GM19397 (cell line): ENCODE data around the gene DNAI1.
"Not testable (repeated sequence)": the region's sequence is repeated elsewhere in the genome, so short reads cannot be mapped to it uniquely, and the experiment has no call there.

ENCODE experiments used
- ATAC-seq: cut with Tn5 transposase; IDR thresholded peaks from one replicate; pipeline ENCODE4 v1.9.1; 2021; ENCODE audit warnings: mild to moderate bottlenecking, moderate library complexity; ENCODE audit not compliant: unreplicated experiment

The DNAI1 gene

DNA sequence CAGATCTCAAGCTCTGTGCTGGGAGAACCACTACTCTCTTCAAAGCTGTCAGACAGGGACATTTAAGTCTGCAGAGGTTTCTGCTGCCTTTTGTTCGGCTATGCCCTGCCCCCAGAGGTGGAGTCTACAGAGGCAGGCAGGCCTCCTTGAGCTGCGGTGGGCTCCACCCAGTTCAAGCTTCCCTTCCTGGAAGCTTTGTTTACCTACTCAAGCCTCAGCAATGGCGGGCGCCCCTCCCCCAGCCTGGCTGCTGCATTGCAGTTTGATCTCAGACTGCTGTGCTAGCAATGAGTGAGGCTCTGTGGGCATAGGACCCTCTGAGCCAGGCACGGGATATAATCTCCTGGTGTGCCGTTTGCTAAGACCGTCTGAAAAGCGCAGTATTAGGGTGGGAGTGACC, 73.4 kb downstream of the DNAI1 start:
- ATAC-seq = not testable (repeated sequence)

DNA sequence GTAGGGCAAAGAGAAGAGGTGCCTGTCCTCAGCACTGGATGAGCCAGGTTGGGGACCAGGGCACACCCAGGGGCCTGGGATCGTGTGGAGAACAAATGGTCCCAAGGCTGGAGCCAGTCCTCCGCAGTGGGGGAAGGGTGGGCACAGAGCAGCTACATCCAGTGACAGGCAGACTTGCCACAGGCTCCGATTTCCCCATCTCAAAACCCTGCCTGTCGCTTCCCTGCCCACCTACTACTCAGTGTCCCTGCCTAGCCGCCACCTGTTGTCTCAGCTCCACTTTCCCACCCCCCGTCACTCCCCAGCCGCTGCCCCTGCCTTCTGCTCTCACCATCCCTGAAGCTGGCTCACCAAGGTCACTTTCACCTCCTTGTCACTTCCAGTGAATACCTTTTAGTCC, 78.1 kb downstream of the DNAI1 start:
- no peak for ATAC-seq

DNA sequence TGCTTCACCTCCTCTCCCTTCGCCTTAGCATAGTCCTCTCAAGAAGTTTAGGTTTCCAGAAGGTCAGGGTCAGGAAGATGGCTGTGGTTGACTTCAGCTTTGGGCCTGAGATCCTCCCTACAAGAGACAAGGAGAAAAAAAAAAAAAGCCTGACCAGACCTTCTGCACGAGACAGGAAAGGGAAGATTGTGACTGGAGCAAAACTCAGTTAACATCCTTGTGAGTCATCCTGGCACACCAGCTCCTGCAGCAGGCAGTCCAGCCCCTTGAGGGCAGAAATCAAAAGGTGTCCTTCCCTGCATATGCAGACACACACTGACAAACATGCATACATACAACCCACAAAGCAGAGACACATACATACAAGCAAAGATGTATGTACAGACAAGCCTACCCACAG, 82.2 kb downstream of the DNAI1 start:
- ATAC-seq = no peak

DNA sequence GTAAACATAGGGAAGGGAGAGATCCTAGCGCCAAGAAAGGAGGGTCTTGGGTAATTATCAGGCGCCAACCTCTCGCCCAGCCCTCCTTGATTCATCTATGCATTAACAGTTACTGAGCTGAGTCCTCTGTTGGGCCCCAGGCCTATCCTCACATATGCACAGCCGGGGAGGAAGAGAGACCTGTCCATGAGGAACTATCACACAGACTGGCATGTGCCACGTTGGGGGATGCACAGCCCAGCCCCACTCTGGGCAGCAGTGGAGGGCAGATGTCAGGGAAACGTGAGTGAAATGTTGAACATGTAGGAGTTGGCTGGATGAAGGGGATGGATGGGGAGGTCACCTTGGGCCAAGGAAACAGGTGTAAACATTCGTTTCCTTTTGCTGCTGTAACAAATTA, 82.9 kb downstream of the DNAI1 start:
- no peak for ATAC-seq

DNA sequence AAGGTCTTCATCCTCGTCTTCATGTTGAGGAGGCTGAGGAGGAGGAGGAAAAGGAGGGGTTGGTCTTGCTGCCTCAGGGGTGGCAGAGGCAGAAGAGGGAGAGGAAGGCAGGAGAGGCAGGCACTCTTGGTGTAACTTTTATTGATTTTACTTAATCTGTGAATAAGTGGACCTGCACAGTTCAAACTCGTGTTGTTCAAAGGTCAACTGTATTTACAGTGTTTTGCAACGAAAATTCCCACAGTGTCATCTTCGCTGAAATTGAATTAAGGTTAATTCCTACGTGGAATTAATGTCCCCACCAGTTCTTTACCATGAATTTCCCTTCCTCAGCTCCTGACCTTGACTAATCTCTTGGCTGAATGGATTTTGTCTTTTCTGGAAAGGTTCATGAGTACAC, 85.4 kb downstream of the DNAI1 start:
- no peak for ATAC-seq

DNA sequence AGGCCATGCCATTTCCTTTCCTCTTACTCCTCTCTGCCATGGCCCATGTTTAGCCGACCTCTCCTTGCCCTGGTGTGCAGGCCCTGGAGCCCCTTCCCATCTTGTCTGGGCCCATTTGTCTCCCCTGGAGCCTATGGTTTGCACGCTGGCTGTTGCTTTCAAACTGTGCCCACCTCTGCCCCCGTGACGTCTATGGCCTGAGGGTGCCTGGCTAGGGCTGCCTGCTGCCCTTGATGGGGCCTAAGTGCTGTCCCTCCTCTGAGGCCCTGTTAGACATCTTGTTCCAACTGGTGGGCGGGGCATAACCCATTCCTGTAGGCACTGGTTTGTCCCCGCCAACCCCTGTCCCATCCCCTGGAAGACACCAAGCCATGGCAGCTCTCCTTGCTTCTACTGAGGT, 86.9 kb downstream of the DNAI1 start:
- ATAC-seq = no peak

DNA sequence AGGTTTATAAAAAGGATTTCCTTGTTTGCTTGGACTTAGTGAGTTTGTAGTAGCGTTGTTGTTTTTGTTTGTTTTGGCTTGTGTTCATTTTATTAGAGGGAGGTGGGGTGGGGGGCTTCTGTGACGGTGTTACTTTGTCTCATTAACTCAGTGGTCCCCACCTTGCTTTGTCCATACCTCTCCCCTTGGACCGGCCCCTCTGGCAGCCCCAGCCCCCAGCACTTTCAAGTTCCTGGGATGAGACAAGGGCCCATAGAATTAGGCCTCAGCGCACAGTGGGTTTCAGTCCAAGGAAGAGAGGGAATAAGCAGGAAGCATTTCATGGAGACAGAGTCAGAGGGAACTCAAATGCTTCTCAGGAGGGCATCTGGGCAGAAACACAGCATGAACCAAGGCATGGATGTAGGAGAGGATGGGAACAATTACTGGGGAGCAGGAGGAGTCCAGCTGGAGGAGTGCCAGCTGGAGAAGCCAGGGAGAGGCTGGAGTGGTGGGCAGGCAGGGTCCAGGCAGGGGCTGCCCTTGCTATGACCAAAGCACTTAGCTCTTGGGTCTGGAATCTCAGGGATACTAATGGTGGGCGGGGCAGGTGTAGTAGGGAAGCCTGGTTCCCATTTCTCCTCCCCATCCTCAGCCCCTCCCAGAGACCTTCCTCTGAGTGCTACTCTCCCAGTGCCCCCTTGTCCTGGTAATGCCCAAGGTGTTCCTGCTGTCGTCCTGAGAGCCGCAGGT, 87.7 kb downstream of the DNAI1 start:
- ATAC-seq = no peak

DNA sequence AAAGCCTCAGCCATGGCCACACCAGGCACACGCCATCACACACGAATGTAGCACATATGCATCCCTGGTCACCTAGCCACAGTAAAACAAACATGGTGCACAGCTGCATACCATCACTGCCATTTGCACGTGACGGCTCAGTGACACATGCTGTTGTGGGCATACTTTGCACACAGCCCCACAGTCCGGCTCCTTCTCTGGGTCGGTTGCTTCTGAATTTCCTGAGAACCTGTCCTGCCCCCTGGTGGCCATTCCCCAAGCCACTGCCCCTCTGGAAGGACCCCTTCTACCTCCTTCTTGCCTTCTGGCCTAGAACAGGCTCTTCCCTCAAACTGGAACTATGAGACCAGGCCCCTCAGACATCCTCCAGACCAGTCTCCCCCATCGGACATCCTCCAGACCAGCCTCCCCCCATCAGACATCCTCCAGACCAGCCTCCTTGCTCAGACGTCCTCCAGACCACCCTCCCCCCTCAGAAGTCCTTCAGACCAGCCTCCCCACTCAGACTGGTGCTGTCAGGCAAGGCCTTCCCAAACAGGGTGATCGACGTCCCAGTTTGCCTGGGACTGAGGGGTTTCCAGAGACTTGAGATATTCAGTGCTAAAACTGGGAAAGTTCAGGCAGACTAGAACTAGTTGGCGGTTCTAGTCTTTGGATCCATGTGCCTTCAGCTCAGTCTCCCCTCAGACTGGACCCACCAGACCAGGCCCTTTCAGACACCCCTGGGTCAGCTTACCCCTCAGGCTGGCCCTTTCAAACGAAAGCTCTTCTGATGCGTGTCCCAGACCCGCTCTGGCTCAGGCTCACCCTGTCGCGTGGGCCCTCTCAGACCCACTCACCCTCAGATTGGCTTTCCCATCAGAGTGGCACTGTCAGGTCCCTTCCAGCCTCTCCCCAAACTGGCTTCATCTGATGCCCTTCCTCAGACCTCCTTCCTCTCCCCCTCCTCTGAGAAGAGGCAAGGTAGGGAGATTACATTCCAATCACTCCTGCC, 88.5 kb downstream of the DNAI1 start:
- ATAC-seq = no peak

DNA sequence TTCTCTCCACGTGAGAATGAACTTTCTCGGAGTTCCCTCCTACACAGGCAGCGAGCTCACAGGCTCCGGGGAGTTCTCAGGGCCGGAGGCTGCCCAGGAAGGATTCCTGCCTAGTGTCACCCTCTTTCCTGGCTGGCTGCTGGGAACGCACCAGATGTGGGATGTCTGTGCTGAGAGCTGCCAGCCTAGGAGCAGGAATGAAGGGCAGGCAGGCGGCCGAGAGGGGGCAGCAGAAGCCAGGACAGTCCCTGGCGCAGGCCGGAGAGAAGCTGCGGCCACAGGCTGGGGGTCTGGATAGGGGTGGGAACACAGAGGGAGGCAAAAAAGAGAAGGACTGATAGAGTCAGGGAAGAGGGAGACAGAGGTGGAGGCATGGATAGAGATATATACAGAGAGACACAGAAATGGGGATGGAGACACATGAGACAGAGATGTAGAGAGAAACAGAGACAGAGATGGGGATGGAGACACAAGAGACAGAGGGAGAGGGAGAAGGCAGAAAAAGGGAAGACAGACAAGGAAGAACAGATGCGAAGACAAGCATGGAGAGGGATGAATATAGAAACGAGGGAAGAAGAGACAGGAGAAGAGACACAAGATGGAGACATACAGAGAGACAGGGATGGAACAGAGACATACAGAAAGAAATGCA, 89.5 kb downstream of the DNAI1 start:
- ATAC-seq = no peak

DNA sequence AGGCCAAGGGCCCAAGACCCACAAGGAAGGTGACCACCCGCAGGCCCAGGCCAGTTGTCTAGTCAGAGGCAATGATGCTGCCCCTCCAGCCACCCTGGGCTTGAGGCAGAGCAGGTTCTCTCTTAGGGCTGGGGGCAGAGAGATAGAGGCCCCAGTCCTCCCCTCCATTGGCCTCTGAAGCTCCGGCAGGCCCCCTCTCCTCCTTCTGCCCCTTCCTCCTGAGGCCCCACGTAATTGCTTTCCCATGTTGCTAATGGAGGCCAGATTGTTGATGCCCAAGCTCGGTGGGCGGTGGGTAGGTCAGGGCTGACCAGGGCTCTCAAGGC, 90.8 kb downstream of the DNAI1 start:
- no peak for ATAC-seq

DNA sequence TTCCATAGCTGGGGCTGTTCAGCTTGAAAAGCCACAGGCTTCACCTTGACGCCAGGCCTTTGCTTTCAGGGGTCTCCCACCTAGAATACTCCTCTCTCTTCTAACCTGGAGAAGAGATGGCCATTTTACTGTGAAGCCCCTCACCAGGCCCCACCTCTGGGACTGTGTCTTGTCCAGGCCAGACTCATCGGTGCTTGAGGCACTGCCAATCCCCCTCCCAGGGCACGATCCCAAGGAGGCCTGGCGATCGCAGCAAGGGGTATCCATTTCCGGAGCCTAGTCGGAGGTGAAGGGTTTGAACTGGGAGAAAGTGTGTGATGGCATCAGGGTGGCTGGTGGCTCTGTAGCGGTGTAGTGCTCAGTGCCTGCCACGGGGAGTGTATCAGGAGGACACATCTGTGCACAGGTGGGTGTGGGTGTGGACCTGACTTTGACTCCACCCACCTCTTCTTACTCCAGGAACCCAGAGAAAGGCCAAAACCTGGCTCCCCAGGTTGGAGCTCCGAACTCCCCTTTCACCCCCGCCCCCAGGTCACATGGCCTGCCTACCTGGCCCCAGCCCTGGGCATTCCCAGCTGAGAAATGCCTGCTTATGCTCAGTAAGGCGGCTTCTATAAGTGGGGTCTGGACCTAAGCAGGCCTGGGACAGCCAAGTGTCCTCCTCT, 91.5 kb downstream of the DNAI1 start:
- ATAC-seq = no peak

DNA sequence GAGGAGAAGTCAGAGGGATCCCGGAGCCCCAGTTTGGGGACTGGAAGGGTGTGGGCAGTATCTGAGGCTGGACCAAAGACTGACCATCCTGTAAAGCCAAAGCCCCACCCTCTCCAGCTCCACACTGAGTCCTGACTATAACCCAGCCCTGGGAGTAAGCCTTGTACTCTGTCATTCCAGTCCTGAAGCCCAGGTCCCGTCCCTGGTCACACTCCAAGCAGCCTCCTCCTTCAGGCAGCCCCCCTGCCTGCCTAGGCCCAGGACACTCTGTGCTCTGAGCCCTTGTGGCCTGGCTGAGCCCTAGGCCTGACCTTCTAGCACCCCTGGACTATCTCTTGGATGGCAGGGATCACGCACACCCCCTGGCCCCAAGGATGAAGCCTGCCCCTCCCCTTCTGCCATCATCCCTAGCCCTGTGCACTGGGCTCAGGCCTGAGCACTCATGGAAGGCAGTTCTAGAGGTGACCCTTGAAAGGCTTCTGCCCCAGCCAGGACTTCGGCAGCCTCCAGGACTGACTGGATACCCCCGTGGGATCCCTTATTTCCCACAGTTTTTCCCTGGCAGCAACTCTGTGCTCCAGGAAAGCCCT, 92.2 kb downstream of the DNAI1 start:
- no peak for ATAC-seq

DNA sequence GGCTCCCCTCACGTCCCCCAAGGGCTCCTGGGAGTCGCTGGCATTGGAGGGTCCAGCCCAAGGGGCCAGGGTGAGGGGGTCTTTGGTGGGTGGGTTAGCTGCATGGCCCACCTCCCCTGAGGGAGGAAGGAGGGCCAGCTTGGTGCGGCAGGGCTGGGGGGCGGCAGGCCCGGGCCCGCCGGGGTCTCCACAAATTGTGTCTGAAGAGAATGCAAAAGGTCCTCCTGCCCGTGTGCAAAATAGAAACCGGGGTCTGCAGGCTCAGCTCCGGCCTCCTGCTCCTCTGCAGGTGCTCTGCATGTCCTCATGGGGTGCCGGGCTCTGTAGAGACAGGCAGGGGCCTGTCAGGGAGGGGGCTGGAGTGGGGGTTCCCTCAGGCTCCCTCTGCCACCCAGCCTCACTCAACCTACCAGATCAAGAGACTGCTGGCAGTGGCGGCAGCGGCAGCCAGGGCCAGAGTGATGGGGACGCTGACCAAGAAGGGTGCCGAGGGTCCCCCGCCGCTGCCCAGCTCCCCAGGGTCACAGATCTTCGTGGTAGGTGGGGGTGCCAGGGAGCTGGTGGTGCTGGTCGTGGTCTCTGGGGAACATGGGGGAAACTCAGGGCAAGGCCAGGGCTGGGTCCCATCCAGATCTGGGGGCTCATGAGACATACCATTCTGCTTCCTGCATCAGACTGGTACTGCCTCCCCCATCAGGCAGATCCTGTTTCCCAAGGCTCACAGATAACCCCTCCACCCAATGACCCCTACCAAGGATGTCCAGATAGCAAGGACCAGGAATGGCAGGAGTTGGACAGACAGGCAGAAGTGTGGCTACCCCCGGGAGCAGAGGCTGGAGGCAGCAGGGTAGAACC, 93.4 kb downstream of the DNAI1 start:
- ATAC-seq = no peak

DNA sequence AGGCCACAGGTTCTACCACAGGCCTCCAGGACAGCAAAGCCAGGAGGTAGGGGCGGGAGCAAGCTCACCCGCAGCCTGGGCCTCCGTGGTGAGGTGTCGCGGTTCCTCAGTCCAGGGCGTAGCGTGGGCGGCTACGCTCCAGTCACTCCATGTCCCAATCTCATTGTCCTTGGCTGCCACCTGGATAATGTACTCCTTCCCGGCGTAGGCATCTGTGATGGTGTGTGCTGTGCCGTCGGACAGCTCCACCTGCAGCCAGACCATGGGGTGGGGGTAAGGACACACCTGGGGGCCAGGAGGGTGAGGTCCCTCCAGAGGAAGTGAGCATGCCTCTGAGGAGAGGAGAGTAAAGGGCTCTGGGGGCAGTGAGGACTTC, 94.0 kb downstream of the DNAI1 start:
- ATAC-seq = no peak

DNA sequence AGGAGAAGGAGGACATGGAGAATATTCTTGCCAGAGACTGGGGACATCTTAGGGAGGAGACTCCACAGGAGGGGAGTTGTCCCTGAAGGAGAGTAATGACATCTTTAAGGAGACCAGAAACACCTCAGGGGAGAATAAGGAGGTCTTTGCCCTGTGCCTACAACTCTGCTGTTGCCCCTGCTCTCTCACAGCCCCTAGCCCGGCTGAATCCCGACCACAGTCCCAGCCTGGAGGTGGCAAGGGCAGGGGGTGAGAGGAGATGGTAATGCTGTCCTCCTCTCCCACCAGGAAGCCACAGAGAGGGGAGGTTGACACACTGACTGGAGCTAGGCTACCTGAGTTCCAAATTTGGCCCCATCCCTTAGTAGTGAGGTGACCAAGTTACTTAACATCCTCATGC, 94.4 kb downstream of the DNAI1 start:
- ATAC-seq = no peak

DNA sequence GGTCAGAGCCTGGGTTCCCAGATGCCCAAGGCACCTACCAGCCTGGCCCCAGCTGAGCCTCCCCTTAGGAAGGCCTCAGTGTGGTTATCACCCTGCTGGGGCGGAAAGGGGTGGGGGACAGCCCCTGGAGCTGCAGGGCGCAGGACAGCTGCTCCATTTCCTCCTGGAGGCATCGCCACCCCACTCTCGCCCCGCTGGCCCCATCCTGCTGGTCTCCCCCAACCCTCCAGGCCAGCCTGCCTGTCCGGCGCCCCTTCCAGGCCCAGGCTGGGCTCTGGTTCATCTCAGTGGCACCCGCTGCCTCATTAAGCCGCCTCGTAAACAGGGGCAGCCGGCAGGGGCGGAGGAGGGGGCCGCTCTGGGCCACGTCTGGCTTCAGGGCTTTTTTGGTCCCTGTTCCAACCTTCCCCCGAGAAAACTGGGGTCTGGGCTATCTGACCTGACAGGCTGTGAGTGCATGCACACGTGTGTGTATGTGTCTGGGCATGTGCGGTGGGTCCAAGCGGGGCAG, 95.0 kb downstream of the DNAI1 start:
- ATAC-seq = no peak

DNA sequence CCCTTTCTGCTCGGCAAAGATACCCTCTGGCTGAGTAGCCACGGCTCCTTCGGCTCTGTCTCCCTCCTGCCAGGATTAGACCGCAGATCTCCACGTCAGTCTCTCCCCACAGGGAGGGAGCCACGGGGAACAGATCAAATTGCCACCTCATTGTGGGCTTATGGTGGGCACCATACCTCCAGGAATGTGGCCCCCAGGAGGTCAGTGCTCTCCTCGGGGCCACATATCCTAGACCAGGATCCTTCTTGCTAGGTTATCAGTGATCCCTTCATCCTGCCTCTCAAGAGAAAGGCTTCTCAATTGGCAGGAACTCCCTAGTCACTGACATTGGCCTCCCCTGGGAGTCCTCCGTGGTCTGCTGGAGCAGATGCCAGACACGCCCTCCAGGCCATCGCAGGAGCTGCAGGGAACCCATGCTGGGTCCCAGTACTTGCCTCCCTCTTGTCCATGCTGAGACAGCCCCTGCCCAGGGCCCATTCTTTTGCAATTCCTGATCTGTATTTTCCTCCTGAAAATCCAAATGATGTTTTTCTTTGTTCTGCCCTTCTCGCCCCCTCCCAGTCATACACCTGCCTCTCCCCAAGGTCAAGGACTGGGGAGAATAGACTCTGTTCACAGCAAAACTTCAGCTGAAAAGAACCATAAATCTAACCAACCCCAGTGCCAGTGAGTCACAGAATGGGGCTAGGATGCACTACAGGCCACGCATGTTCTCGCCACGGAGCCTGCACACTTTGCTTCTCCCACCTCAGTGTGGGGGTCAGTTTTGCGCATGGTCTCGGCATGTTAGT, 95.8 kb downstream of the DNAI1 start:
- ATAC-seq = no peak

DNA sequence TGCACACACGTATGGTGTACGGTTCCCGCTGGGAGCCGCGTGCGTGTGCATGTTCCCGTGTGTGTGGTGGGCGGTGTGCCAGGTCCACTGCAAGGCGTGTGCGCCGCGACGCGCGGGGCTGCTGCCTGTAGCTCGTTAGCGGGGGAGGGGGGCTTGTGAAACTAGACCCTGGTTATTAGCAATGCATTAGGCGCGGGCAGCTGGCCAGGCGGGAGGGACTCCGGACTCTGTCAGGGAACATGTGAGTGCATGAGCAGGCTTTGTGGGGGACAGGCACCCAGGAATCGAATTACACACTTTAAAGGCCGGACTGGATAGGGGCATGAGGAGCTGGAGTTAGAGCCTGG, 96.4 kb downstream of the DNAI1 start:
- ATAC-seq = no peak

DNA sequence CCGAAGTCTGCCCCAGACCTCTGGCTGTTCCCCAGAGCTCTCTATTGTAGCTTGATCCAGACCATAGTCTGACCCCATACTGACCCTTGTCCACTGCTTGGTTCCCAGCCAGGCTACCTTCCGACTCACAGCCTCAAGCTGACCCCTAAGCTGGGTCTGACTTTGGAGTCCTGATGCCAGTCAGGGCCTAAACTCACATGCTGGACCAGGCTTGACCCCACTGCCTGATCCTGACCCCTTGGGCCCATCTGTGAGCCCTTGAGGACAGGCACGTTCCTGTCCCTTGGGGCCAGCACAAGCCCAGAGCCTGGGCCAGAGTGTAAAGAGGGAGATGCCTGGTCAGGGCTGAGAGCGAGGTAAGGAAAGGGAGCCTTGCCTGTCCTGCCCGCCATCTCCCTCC, 96.9 kb downstream of the DNAI1 start:
- no peak for ATAC-seq
